Astrocyte (in vitro differentiated cells and primary cell): ENCODE data around the gene PHB1. TPM values are rescaled to one million over a fixed set of nuclear protein-coding genes. Genes with fewer than 3 reads are reported as not detected.

ENCODE experiments used
- DNase-seq: peaks from one replicate; pipeline ENCODE4 v3.0.0-alpha.2; 2010; ENCODE audit warnings: low read depth
- FAIRE-seq: peaks from 2 replicates; lab custom pipeline; 2011; peaks lifted over from hg19 to GRCh38; lab: Jason Lieb, UNC
- H2AFZ ChIP-seq: 2 replicates; pipeline ENCODE4 v1.6.0; 2012; ENCODE audit warnings: low read depth, low read length, inconsistent platforms
- H3K27ac ChIP-seq: 2 replicates; pipeline ENCODE4 v1.5.1; 2011; ENCODE audit warnings: low read depth, low read length, inconsistent platforms
- H3K27me3 ChIP-seq: 2 replicates; pipeline ENCODE4 v1.6.0; 2011; ENCODE audit warnings: low read length, inconsistent platforms; ENCODE audit not compliant: insufficient read depth
- H3K36me3 ChIP-seq: 2 replicates; pipeline ENCODE4 v1.5.1; 2011; ENCODE audit warnings: low read length, inconsistent platforms; ENCODE audit not compliant: insufficient read depth
- H3K4me1 ChIP-seq: 2 replicates; pipeline ENCODE4 v1.5.1; 2011; ENCODE audit warnings: low read length, inconsistent platforms; ENCODE audit not compliant: insufficient read depth
- H3K4me2 ChIP-seq: 2 replicates; pipeline ENCODE4 v1.6.0; 2012; ENCODE audit warnings: low read length, inconsistent platforms
- H3K4me3 ChIP-seq: 2 replicates; pipeline ENCODE4 v1.5.1; 2011; ENCODE audit warnings: low read depth, mild to moderate bottlenecking, low read length, inconsistent platforms; ENCODE audit not compliant: insufficient read depth
- H3K79me2 ChIP-seq: 2 replicates; pipeline ENCODE4 v1.6.0; 2012; ENCODE audit warnings: mild to moderate bottlenecking, low read length, inconsistent platforms; ENCODE audit not compliant: insufficient read depth
- H3K9ac ChIP-seq: 2 replicates; pipeline ENCODE4 v1.6.0; 2012; ENCODE audit warnings: mild to moderate bottlenecking, low read length, inconsistent platforms
- H3K9me3 ChIP-seq: 2 replicates; pipeline ENCODE4 v1.5.1; 2012; ENCODE audit warnings: low read depth, mild to moderate bottlenecking, low read length, inconsistent platforms; ENCODE audit not compliant: insufficient read depth
- H4K20me1 ChIP-seq: 2 replicates; pipeline ENCODE4 v1.6.0; 2012; ENCODE audit warnings: low read length, inconsistent platforms; ENCODE audit not compliant: insufficient read depth
- H3K27ac Mint-ChIP-seq: one replicate; pipeline ENCODE4 v1.8.0; 2021; ENCODE audit warnings: mild to moderate bottlenecking, mixed read lengths; ENCODE audit not compliant: unreplicated experiment
- H3K27me3 Mint-ChIP-seq: one replicate; pipeline ENCODE4 v1.8.0; 2021; ENCODE audit warnings: low read depth, mixed read lengths; ENCODE audit not compliant: unreplicated experiment
- H3K36me3 Mint-ChIP-seq: one replicate; pipeline ENCODE4 v1.8.0; 2021; ENCODE audit warnings: low read depth, mixed read lengths; ENCODE audit not compliant: unreplicated experiment
- H3K4me1 Mint-ChIP-seq: one replicate; pipeline ENCODE4 v1.8.0; 2021; ENCODE audit warnings: low read depth, mixed read lengths; ENCODE audit not compliant: unreplicated experiment
- H3K4me3 Mint-ChIP-seq: one replicate; pipeline ENCODE4 v1.8.0; 2021; ENCODE audit warnings: mild to moderate bottlenecking, moderate library complexity, mixed read lengths; ENCODE audit not compliant: unreplicated experiment
- H3K9me3 Mint-ChIP-seq: one replicate; pipeline ENCODE4 v1.8.0; 2021; ENCODE audit warnings: mild to moderate bottlenecking, mixed read lengths; ENCODE audit not compliant: unreplicated experiment
- CTCF ChIP-seq: IDR thresholded peaks from 2 replicates; pipeline ENCODE4 v1.5.1; 2011; ENCODE audit warnings: low read depth, mild to moderate bottlenecking, inconsistent platforms, low read length, moderate library complexity; ENCODE audit not compliant: insufficient read depth
- EZH2 ChIP-seq: IDR thresholded peaks from 2 replicates; pipeline ENCODE4 v1.6.1; 2012; ENCODE audit warnings: mild to moderate bottlenecking, low read length, inconsistent platforms; ENCODE audit not compliant: insufficient read depth
- total RNA-seq: library from RNA; stranded (reverse); gene quantifications from 2 replicates; pipeline ENCODE4 v1.2.1, GENCODE V29; 2021

Gene PHB1
- total RNA-seq, 1 donor from 2014 or later: 227 TPM

DNA sequence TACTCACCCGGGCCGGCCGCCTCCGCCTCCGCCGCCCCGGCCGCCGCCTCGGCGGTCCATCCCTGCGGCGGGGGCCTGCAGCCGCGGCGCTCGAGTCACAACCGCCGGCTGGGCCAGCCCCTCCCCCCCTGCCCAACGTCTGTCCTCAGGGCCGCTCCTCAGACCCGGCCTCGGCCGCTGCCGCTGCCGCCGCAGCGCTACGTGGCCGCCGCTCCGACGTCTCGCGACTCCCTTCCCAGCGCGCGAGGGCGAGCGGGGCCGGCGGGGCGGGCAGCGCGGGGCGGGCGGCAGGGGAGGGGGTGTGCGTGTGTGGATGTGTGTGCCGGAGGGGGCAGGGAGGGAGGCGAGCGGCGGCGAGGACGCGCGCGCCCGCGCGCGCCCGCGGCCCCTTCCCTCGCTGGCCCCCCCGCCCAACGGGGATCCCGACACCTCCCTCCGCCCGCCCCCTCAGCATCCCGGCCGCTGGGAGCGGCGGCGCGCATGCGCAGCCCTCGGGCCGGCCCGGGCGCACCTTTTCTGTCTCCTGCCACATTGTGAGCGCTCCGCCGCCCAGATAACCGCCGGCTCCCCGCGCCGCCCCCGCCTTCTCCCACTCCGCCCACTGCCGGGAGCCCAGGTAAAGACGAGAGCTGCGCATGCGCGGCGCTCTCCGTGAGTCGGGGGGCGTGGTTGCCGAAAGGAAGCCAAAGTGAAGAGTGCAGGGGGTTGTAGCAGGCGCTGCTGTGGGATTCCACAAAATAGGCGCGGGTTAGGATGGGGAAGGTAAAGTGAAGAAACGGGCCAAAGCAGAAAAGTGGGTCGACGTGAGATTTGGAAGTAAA is 52.6 kb downstream of the PHB1 start, which contains the start of gene ZNF652:
TSS of gene ZNF652 (minus strand) at position 349 of the 821 bp plus-strand sequence. CDS start 44,525 bp downstream, outside the sequence.
- Histone ChIP-seq H3K9ac (peak within 1 kb of the TSS; percentile 91), H4K20me1 (peaks cover 42% of the 10 kb centered on the region), H3K79me2 (peaks cover 42% of the 10 kb centered on the region), H3K4me1 (peaks cover 10% of the 10 kb centered on the region), H3K9me3 (no peaks in the 10 kb centered on the region), H3K27ac (peak within 1 kb of the TSS; percentile 73), H3K4me3 (peak within 1 kb of the TSS; percentile 77), H3K4me2 (peak within 1 kb of the TSS; percentile 94), H3K36me3 (no peaks in the 10 kb centered on the region), H3K27me3 (no peaks in the 10 kb centered on the region), H2AFZ (peak within 1 kb of the TSS; percentile 88)
- TF ChIP-seq EZH2 (no peak), CTCF (no peak)
- H3K4me3 Mint-ChIP-seq: peak within 1 kb of the TSS; percentile 97
- peaks cover 33% of the 10 kb centered on the region for H3K4me1 Mint-ChIP-seq
- H3K36me3 Mint-ChIP-seq: no peaks in the 10 kb centered on the region
- peak within 1 kb of the TSS; percentile 95 for H3K27ac Mint-ChIP-seq
- no peaks in the 10 kb centered on the region for H3K27me3 Mint-ChIP-seq
- DNase-seq: peak; percentile 60
- FAIRE-seq: no peak
- no peaks in the 10 kb centered on the region for H3K9me3 Mint-ChIP-seq

DNA sequence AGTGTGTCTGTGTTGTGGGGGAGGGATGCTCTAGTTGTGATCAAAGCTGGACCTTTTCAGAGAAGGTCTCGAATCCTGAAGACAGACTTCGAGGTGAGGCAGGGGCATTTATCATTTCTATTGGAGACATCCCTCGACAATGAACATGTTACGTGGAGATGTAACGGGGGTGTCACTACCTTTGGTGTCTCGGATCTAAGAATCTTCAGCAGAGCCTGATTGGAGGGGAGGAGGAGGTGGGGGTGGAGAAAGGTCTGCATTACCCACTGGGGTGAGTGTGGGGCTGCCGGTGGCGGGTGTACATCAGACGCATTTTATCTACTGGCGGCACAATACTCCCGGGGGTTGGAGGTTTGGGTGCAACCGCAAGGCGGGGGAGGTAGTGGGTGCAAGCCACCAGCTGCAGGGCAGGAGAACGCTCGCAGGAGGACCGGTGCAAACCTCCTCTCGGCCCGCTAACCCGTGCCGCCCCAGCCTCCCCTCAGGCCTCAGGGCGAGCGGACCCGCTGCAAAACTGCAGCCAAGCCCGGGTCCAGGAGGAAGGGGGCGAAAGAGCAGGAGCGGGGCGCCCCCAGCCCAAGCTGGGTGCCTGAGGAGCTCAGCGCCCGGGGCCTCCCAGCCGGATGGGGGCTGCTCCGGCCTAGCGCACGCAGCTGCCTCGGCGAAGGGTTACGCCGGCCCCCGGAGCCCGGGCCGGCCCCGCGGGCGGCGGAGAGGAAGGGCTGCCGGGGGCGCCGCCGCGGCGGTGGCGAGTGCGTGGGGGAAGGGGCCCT is 53.4 kb downstream of the PHB1 start:
- Mint-ChIP-seq H3K36me3 (no peaks in the 10 kb centered on the region), H3K4me1 (peaks cover 33% of the 10 kb centered on the region), H3K27me3 (no peaks in the 10 kb centered on the region), H3K27ac (peak overlapping the region; percentile 95), H3K9me3 (no peaks in the 10 kb centered on the region), H3K4me3 (peak overlapping the region; percentile 97)
- H2AFZ ChIP-seq: peak overlapping the region; percentile 42
- TF ChIP-seq EZH2: no peak
- TF ChIP-seq CTCF: no peak
- peaks cover 49% of the 10 kb centered on the region for H3K79me2 ChIP-seq
- H3K36me3 ChIP-seq: no peaks in the 10 kb centered on the region
- DNase-seq: peak; percentile 33
- H3K4me3 ChIP-seq: peak overlapping the region; percentile 77
- H4K20me1 ChIP-seq: peaks cover 48% of the 10 kb centered on the region
- H3K9ac ChIP-seq: peak overlapping the region; percentile 91
- no peaks in the 10 kb centered on the region for H3K27me3 ChIP-seq
- peak overlapping the region; percentile 92 for H3K4me2 ChIP-seq
- FAIRE-seq: no peak
- no peaks in the 10 kb centered on the region for H3K9me3 ChIP-seq
- H3K27ac ChIP-seq: peak overlapping the region; percentile 73
- peaks cover 10% of the 10 kb centered on the region for H3K4me1 ChIP-seq
